Measurements from ENCODE around the gene KHNYN.

Gene KHNYN

DNA sequence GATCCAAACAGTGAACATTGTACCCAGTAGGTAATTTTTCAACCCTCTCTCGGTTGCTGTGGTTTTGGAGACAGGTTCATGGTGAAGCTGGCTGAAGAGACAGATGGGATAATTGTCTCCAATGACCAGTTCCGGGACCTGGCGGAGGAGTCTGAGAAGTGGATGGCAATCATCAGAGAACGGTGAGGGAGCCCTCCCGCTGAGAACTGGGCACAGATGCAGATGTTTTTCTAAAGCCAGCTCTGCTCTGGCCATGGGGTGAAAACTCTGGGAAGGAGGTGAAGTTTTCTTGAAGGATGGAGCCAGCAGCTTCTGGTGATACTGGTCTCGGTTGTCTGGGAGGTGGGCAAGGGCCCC is 6.2 kb downstream of the KHNYN start:
- no peak for DNase-seq (ENCODE audit: low read depth)
- H3K4me3 ChIP-seq (replicated peaks; ENCODE audit: low read depth, low read length) = no peak overlapping the region
- TF ChIP-seq, protein P1, sequence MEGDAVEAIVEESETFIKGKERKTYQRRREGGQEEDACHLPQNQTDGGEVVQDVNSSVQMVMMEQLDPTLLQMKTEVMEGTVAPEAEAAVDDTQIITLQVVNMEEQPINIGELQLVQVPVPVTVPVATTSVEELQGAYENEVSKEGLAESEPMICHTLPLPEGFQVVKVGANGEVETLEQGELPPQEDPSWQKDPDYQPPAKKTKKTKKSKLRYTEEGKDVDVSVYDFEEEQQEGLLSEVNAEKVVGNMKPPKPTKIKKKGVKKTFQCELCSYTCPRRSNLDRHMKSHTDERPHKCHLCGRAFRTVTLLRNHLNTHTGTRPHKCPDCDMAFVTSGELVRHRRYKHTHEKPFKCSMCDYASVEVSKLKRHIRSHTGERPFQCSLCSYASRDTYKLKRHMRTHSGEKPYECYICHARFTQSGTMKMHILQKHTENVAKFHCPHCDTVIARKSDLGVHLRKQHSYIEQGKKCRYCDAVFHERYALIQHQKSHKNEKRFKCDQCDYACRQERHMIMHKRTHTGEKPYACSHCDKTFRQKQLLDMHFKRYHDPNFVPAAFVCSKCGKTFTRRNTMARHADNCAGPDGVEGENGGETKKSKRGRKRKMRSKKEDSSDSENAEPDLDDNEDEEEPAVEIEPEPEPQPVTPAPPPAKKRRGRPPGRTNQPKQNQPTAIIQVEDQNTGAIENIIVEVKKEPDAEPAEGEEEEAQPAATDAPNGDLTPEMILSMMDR (IDR thresholded peaks at IDR 0.05; ENCODE audit: low read length, missing control alignments) = no peak

DNA sequence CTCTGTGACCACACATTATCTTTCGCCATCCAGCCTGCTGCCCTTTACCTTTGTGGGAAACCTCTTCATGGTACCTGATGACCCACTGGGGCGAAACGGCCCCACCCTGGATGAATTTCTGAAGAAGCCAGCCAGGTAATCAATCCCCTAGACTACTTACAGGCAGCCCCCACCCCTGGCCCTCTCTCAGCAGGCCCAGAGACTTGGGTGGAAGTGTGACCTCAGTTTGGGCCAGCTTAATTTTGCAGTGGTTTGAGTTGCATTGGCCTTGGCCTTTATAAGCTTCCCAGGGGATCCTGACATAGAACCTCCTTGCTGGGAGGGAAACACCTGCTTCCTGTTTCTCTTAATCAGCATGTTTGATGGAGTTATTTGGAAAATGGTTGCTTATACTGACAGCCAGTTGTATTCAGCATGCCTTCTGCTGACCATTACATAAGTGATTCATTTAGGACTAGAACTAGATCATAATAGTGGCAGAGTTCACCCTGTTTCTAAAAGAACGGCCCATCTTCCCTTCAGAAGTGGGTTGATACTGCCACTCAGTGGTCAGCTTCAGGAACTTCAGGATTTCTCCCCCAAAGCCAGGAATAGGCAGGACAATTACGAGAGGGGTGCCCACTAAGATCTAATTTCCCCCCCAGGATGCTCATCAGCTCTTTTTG is 6.7 kb downstream of the KHNYN start:
- DNase-seq (ENCODE audit: low read depth) = peak; percentile 87
- no peak overlapping the region for H3K4me3 ChIP-seq (replicated peaks; ENCODE audit: low read depth, low read length)
- TF ChIP-seq, protein P1 (IDR thresholded peaks at IDR 0.05; ENCODE audit: low read length, missing control alignments) = peak; percentile 84

DNA sequence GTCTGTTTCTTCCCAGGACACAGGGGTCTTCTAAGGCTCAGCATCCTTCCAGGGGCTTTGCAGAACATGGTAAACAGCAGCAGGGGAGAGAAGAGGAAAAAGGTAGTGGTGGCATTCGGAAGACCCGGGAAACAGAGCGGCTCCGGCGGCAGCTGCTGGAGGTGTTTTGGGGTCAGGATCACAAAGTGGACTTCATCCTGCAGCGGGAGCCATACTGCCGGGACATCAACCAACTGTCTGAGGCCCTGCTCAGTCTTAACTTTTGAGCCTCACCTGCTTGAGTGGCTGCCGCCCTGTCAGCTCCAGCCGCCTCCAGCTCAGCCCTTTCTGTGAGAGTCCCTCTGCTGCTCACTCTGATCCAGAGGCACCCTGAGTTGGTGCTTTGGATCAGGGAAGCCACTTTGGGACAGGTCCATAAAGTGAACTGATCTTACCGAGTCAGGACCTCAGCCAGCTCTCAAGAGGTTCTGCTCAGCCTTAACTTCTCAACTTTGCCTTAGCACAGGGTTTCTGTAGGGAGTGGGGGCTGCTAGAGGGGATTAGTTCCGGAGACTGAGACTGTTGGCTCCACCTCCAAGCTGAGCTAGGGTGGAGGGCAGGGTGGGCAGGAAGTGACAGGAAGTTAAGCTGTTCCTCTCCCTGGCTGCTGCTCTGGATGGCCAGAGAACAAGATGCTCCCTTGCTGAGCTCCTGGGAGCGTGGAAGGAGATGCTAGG is 7.4 kb downstream of the KHNYN start:
- H3K4me3 ChIP-seq (replicated peaks; ENCODE audit: low read depth, low read length) = no peak overlapping the region
- TF ChIP-seq, protein P1 (IDR thresholded peaks at IDR 0.05; ENCODE audit: low read length, missing control alignments) = no peak
- DNase-seq (ENCODE audit: low read depth) = no peak

DNA sequence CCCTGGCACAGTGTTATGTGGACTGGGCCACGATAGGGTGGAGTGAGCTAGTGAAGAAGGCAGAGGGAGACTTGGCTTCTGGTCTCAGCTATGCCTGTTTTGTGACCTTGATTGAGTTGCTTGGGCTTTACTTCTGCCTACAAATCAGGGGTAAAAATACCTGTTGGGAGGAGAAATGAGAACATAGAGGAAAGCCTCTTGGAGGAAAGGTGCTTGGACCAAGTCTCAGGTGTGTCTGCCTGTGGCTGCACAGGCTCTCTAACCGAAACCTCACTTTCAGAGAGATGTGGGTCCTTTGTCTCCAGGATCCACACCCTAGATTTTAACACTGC is 7.9 kb downstream of the KHNYN start:
- H3K4me3 ChIP-seq (replicated peaks; ENCODE audit: low read depth, low read length) = no peak overlapping the region
- TF ChIP-seq, protein P1 (IDR thresholded peaks at IDR 0.05; ENCODE audit: low read length, missing control alignments) = no peak
- DNase-seq (ENCODE audit: low read depth) = no peak

DNA sequence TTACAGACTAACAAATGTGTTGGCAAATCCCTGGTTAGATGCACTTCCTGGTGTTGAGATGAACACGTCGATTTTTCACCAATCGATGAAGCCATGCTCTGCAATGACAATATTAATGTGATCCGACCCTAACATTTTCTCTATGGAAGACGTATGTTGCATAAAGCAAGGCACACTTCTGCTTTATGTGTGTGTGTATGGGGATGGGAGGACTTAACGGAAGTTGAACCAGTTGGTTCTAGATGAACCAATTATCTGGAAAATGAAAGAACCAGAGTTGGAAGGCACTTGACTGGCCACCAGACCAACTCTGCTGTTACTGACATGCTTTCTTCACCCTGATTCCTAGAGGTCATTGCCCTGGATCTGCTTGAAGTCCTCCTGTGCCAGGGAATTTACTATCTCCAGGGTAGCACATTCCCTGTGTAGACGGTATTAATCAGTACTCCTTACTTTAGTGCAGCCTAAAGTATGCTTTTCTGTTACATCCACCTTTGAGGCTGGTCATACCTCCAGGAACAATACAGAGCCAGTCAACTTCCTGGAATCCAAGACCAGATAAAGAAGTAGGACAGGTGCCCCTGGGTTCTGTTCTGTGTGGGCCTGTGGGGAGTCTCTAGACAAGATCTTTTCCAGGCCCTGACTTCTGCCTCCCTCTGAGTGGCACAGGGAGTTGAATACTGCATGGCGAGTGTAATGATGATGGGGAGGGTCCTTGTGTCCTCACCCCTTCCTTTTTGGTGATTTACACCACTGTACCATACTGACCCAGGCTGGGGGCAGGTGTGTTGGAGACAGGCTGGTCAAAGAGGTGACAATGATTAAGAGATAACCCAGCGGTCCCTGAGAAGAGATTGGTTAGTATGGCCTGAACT is 8.7 kb downstream of the KHNYN start:
- TF ChIP-seq, protein P1 (IDR thresholded peaks at IDR 0.05; ENCODE audit: low read length, missing control alignments) = no peak
- DNase-seq (ENCODE audit: low read depth) = no peak
- H3K4me3 ChIP-seq (replicated peaks; ENCODE audit: low read depth, low read length) = no peak overlapping the region

DNA sequence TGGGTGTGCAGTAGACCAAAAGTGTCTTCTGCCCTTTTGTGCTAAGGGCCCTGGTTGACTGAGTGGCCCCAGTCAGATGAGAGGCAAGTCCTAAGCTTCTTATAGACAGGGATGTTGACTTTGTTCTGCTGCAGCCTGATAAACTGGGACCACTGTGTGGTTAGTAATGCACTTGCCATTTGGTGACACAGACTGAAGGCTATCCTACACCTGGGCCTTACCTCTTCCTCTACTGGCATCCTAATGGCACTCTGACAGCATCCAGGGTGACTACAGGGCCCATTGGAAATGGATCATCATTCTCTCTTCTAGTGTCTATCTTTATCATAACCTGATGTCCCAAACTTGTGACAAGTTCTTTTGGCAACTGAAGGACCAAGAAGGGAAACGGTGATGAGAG is 9.5 kb downstream of the KHNYN start:
- DNase-seq (ENCODE audit: low read depth) = no peak
- H3K4me3 ChIP-seq (replicated peaks; ENCODE audit: low read depth, low read length) = no peak overlapping the region
- TF ChIP-seq, protein P1 (IDR thresholded peaks at IDR 0.05; ENCODE audit: low read length, missing control alignments) = no peak
